Kidney (tissue), 14 donors: ENCODE data around the gene GIPC1. TPM values are rescaled to one million over a fixed set of nuclear protein-coding genes. Genes with fewer than 3 reads are reported as not detected.

ENCODE experiments used
- DNase-seq, 5 donors: peaks; one replicate each; pipeline ENCODE4 v3.0.0-alpha.2; 2013 to 2020
- FAIRE-seq: peaks from 2 replicates; lab custom pipeline; 2012; peaks lifted over from hg19 to GRCh38; lab: Jason Lieb, UNC
- H3K27ac ChIP-seq, 2 donors: one replicate each; pipeline ENCODE4 v1.7.0; 2013; ENCODE audit warnings: low read depth in 2 of 2, low read length in 2 of 2, inconsistent platforms in 1 of 2
- H3K27me3 ChIP-seq: one replicate; pipeline ENCODE4 v1.7.1; 2013; ENCODE audit warnings: low read length, inconsistent platforms; ENCODE audit not compliant: control insufficient read depth, insufficient read depth
- H3K36me3 ChIP-seq, 3 donors: one replicate each; pipeline versions ENCODE4 v1.7.0 to v1.7.1; 2013; ENCODE audit warnings: low read length in 3 of 3, control low read depth in 1 of 3, inconsistent platforms in 1 of 3; ENCODE audit not compliant: insufficient read depth in 3 of 3, control insufficient read depth in 2 of 3
- H3K4me1 ChIP-seq, 3 donors: one replicate each; pipeline versions ENCODE4 v1.7.0 to v1.7.1; 2013; ENCODE audit warnings: low read length in 3 of 3, inconsistent platforms in 1 of 3, low read depth in 1 of 3; ENCODE audit not compliant: control insufficient read depth in 2 of 3, insufficient read depth in 2 of 3
- H3K4me3 ChIP-seq, 3 donors: one replicate each; pipeline versions ENCODE4 v1.7.0 to v1.8.1; 2013; ENCODE audit warnings: low read length in 3 of 3, control low read depth in 1 of 3, inconsistent platforms in 1 of 3
- H3K9ac ChIP-seq, 3 donors: one replicate each; pipeline versions ENCODE4 v1.7.0 to v1.7.1; 2013; ENCODE audit warnings: low read length in 3 of 3, control low read depth in 1 of 3, inconsistent platforms in 1 of 3
- H3K9me3 ChIP-seq, 3 donors: one replicate each; pipeline versions ENCODE4 v1.7.0 to v1.7.1; 2013; ENCODE audit warnings: low read length in 3 of 3, control low read depth in 1 of 3, inconsistent platforms in 1 of 3; ENCODE audit not compliant: control insufficient read depth in 2 of 3, insufficient read depth in 1 of 3
- CTCF ChIP-seq: IDR thresholded peaks from 3 replicates; pipeline ENCODE4 v1.5.1; 2012; ENCODE audit warnings: mild to moderate bottlenecking, moderate library complexity, borderline replicate concordance; ENCODE audit not compliant: insufficient read depth; ENCODE audit errors: extremely low read depth
- intact Hi-C: fragments of 100-400 bp; cut with DNase I; formaldehyde crosslinking; loops from one replicate; pipeline ENCODE4 v1.11.1; 2022
- polyA plus RNA-seq: library from polyadenylated mRNA; stranded (reverse); fragments of 350-450 nt; fragmentation: Illumina TruSeq; extraction: RNeasy Lipid Tissue Mini Kit (QIAGEN cat#74804); gene quantifications from one replicate; pipeline ENCODE4 v1.2.3, GENCODE V29; 2014; ENCODE audit warnings: low read depth, low replicate concordance; ENCODE audit not compliant: insufficient read depth
- total RNA-seq: library from RNA; stranded (reverse); fragmentation: NEBNext Ultra II Directional; extraction: Animal tissue kit (Norgen Biotek cat#: 25700); gene quantifications from one replicate; pipeline ENCODE4 v1.2.1, GENCODE V29; 2021
- donor health status: control.
- donor health status: control.
- donor health status: control.
- donor health status: control.
- donor health status: control.
- donor health status: DM: yes; HTN: yes; CAD: no.
- donor health status: Normal renal cell carcinoma (clear cell type).

The GIPC1 gene
- total and polyA plus RNA-seq, 2 donors from 2014 or later: 94.6 to 137 TPM

- FAIRE-seq: no peak
- no peak overlapping the region for H3K27ac ChIP-seq
- no peak overlapping the region for H3K9ac ChIP-seq
- intact Hi-C loops: no loop called here
- no peak overlapping the region for H3K4me3 ChIP-seq
- no peaks in the 10 kb centered on the region for H3K9me3 ChIP-seq
- DNase-seq: no peak
- H3K4me1 ChIP-seq: peaks cover 0 to 25% (median 9%) of the 10 kb centered on the region in 3 donors
- H3K36me3 ChIP-seq: peaks cover 14 to 15% (median 15%) of the 10 kb centered on the region in 3 donors
- no peak for TF ChIP-seq CTCF
- H3K27me3 ChIP-seq: no peaks in the 10 kb centered on the region
These were observed 56.9 kb downstream of the GIPC1 start for GRCh38 chr19:14439014-14439413.

- peaks cover 3 to 6% (median 4%) of the 10 kb centered on the region in 3 donors for H3K36me3 ChIP-seq
- DNase-seq (no peak), FAIRE-seq (no peak)
- intact Hi-C loops: no loop called here
- no peak for TF ChIP-seq CTCF
- no peaks in the 10 kb centered on the region for H3K27me3 ChIP-seq
- no peak overlapping the region for H3K27ac ChIP-seq
- H3K9ac ChIP-seq: no peak overlapping the region
- peaks cover 0 to 31% (median 9%) of the 10 kb centered on the region in 3 donors for H3K4me1 ChIP-seq
- no peaks in the 10 kb centered on the region for H3K9me3 ChIP-seq
- H3K4me3 ChIP-seq: no peak overlapping the region
These were observed 58.3 kb downstream of the GIPC1 start for GRCh38 chr19:14437578-14438140.

DNA sequence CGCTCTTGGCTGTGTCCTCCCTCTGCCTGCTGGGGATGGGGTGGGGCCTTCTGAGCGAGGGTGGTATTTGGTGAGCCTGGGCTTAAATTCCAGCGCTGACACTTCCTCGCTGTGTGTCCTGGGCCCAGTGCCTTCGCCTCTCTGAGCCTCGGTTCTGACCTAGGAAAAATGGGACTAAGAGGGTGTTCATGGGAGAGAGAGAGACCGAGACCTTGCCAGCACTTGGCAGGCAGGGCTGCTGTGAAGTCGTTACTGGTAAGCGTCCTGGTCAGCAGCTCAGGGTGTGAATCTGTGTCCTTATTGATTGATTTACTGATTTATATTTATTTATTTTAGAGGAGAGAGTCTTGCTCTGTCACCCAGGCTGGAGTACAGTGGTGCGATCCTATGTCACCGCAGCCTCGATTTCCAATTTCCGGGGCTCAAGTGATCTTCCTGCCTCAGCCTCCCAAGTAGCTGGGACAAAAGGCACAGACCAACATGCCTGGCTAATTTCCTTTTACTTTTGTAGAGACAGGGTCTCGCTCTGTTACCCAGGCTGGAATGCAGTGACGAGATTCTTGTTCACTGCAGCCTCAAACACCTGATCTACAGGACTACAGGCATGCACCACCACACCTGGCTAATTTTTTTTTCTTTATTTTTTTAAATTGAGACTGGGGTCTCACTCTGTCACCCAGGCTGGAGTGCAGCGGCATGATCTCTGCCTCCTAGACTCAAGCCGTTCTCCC is 60.4 kb downstream of the GIPC1 start:
- H3K9me3 ChIP-seq: no peaks in the 10 kb centered on the region
- no peak overlapping the region for H3K4me3 ChIP-seq
- no peak overlapping the region for H3K9ac ChIP-seq
- H3K36me3 ChIP-seq: peaks cover 0 to 2% (median 0%) of the 10 kb centered on the region in 3 donors
- no peak for TF ChIP-seq CTCF
- no peak for FAIRE-seq
- peak overlapping the region; percentile 76 to 78 for H3K27ac ChIP-seq
- peak in 3 of 5 donors; percentile 57 to 65 (median 62) for DNase-seq
- peaks cover 0 to 29% (median 9%) of the 10 kb centered on the region in 3 donors for H3K4me1 ChIP-seq
- no peaks in the 10 kb centered on the region for H3K27me3 ChIP-seq
- intact Hi-C loops: no loop called here
